ENCODE measurements around the gene MTA2.

- TF ChIP-seq SUZ12 (IDR thresholded peaks at IDR 0.05; ENCODE audit: extremely low read depth, insufficient read depth, insufficient read length) = no peak
- TF ChIP-seq ZNF274 (IDR thresholded peaks at IDR 0.05; ENCODE audit: low read depth, low read length) = no peak
These were observed 44.5 kb upstream of the MTA2 start, which contains the start of gene GANAB for GRCh38 chr11:62645946-62646824.

All from NT2/D1 (cell line).